ENCODE data around the gene OR10H5.

DNA sequence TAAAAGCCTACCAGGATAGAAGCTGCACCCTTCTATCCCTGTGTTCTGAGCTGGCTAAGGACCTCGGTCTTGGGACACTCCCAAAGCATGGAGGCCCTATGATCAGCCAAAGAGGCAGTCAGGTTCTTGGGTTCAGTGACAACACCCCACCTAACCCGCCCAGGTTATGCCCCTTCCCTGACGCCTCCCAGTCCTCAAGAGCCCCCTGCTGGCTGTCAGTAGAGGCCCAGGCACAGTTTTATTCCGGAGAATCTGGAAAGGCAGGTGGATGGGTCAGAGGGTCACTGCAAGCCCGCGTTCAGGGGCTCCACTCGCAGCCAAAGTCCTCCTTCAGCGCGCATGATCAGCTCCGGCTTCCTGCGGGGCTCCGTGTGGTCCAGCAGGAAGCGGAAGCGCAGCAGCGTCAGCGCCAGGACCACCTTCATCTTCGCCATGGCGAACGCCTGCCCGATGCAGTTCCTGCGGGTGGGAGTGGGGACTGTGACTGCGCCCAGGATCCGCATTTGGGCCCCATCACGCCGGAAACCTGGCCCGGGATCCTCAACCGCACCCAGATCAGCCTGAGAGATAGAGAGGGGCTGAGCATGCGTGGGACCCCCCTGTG is 27.4 kb upstream of the OR10H5 start:
- no peak for TF ChIP-seq CTCF (IDR thresholded peaks at IDR 0.05; ENCODE audit: insufficient read depth, low read length, poor library complexity, severe bottlenecking)
- TF ChIP-seq EZH2phosphoT487 (conservative IDR thresholded peaks at IDR 0.05; ENCODE audit: low read length): no peak
